ENCODE measurements around the gene FUT4. TPM values are rescaled to one million over a fixed set of nuclear protein-coding genes. Genes with fewer than 3 reads are reported as not detected.
"Not testable (repeated sequence)": the region's sequence is repeated elsewhere in the genome, so short reads cannot be mapped to it uniquely, and the experiment has no call there.

The FUT4 gene
- total RNA-seq, 1 donor from 2014 or later = 10.6 TPM

- no peak overlapping the region for H3K4me3 ChIP-seq (ENCODE audit: low read depth, low read length)
- no peak for TF ChIP-seq CTCF (conservative IDR thresholded peaks at IDR 0.05; ENCODE audit: low read depth, low read length)
- DNase-seq (ENCODE audit: low read depth) = no peak
Observed at GRCh38 chr11:94560834-94561233, 17.1 kb downstream of the FUT4 start.

GRCh38 chr11:94563176-94563847, 19.6 kb downstream of the FUT4 start:
- H3K4me3 ChIP-seq (ENCODE audit: low read depth, low read length) = no peak overlapping the region
- DNase-seq (ENCODE audit: low read depth) = no peak
- TF ChIP-seq CTCF (conservative IDR thresholded peaks at IDR 0.05; ENCODE audit: low read depth, low read length) = peak; percentile 53

GRCh38 chr11:94563848-94564467, 20.2 kb downstream of the FUT4 start:
- DNase-seq (ENCODE audit: low read depth) = no peak
- no peak for TF ChIP-seq CTCF (conservative IDR thresholded peaks at IDR 0.05; ENCODE audit: low read depth, low read length)
- H3K4me3 ChIP-seq (ENCODE audit: low read depth, low read length) = no peak overlapping the region

GRCh38 chr11:94567181-94567670, 23.5 kb downstream of the FUT4 start, which contains the start of gene PIWIL4:
TSS of gene PIWIL4 (plus strand) at chr11:94567368. CDS start at chr11:94567519, 151 bp downstream.
- no peak for DNase-seq (ENCODE audit: low read depth)
- no peak for TF ChIP-seq CTCF (conservative IDR thresholded peaks at IDR 0.05; ENCODE audit: low read depth, low read length)
- H3K4me3 ChIP-seq (ENCODE audit: low read depth, low read length) = no peak within 1 kb of the TSS

- no peak overlapping the region for H3K4me3 ChIP-seq (ENCODE audit: low read depth, low read length)
- TF ChIP-seq CTCF (conservative IDR thresholded peaks at IDR 0.05; ENCODE audit: low read depth, low read length) = no peak
- no peak for DNase-seq (ENCODE audit: low read depth)
Observed at GRCh38 chr11:94568200-94568599, 24.5 kb downstream of the FUT4 start.

- H3K4me3 ChIP-seq (ENCODE audit: low read depth, low read length) = no peak overlapping the region
- TF ChIP-seq CTCF (conservative IDR thresholded peaks at IDR 0.05; ENCODE audit: low read depth, low read length) = no peak
- DNase-seq (ENCODE audit: low read depth) = no peak
Observed at GRCh38 chr11:94568717-94569116, 25.0 kb downstream of the FUT4 start.

GRCh38 chr11:94572975-94573374, 29.3 kb downstream of the FUT4 start:
- not testable (repeated sequence) for DNase-seq (ENCODE audit: low read depth)

More at GRCh38 chr11:94572975-94573374, 29.3 kb downstream of the FUT4 start:
- not testable (repeated sequence) for H3K4me3 ChIP-seq (ENCODE audit: low read depth, low read length)

Measured in epithelial cell of proximal tubule (primary cell).